Ammon's horn (tissue), 1 donor: Measurements from ENCODE around the gene GOLGA1.
"Not testable (repeated sequence)": the region's sequence is repeated elsewhere in the genome, so short reads cannot be mapped to it uniquely, and the experiment has no call there.

Experiments
- DNase-seq: peaks from one replicate; pipeline ENCODE4 v3.0.0-alpha.2; 2016; ENCODE audit warnings: low spot score

The GOLGA1 gene

DNA sequence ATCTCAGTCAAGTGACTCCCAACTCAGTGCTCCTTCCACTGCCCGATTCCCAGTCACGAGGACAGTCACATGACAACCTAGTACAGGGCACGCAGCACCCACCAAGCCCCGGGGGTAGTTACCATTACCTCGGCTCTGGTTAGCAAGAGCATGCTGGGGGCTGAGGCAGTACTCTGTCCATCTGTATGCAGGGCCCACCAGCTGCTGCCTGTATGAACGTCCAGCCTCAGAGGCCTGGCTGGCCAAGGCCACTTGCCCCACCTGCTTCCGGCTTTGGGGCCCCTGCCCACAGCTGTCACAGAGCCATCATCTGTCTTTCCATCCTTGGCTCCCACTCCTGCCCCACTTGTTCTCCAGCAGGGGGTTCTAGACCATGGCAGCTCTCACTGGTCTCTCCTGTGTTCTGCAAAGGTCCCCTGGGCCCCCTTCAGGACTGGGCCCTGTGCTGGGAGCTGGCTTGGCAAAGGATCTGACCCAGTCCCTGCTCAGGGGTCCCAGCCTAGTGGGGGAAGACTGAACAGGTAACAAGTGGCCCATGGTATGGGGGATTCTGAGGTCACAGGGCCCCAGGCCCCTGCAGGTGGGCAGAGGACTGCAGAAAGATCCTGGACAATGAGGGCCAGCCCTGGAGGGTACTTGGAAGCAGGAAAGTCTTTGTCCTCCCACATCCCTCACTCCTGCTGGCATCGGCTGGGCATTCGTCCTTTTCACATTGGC, 82.4 kb downstream of the GOLGA1 start:
- DNase-seq = no peak

- DNase-seq = no peak
Observed at GRCh38 chr9:124857533-124858162, 83.2 kb downstream of the GOLGA1 start.

DNA sequence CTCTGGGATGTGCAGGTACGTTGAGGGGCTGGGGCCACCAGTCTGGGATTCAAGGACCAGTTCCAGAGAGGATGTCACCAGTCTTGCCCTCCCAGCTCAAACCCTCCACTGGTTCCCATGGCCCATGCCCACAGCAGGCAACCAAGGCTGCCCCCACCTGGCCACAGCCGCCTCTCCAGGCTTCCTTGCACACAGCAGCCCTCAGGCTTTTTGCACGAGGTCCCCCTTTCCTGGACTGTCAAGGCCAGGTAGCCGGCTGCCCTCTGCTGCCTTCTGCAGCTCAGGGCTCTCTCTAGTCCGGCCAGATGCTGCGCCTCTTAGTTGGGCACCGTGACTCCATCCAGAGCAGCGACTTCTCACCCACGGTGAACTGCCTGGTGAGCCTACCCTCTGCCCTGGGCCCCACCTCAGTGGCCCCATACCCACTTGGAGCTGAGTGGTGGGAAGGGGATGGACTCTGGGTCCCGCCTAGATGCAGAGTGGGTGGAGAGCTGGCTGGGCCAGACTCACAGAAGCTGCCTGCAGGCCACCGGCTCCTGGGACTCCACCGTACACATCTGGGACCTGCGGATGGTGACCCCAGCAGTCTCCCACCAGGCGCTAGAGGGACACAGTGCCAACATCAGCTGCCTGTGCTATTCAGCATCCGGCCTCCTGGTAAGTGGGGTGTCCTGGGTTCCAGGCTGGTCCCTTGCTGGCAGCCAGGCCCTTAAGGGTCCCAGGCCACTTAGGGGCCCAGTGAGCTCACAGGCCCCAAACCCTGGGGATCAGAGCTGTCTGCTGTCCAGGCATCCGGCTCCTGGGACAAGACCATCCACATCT, 84.7 kb downstream of the GOLGA1 start:
- no peak for DNase-seq

- DNase-seq = no peak
Observed at GRCh38 chr9:124855566-124855943, 85.3 kb downstream of the GOLGA1 start.

DNA sequence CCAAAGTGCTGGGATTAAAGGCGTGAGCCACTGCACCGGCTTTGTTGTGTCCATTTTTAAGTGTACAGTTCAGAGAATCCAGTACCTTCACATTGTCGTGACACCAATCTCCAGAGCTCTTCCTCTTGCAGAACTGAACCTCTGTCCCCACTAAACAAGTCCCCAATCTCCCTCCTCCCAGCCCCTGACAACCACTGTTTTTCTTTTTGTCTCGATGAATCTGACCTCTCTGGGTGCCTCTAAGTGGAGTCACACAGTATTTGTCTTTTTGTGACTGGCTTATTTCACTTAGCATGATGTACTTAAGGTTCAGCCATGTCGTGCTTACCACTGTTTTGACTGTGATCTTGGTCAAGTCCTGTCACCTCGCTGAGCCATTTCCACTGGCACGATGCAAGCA, 86.1 kb downstream of the GOLGA1 start:
- no peak for DNase-seq

DNA sequence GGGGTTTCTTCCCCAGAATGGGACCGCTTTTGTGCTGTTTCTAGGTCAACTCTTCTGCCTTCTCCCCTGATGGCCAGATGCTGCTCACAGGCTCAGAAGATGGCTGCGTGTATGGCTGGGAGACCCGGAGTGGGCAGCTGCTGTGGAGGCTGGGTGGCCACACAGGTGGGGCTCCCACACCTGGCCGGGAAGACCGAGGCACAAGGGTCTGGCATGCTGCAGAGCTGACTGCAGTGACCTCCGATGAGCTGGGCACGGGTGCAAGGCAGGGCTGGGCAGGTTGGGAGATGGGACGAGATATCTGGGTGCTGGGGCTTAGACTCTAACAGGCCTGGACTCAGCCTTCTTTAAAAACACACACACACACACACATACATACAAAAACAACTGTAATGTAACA, 86.7 kb downstream of the GOLGA1 start:
- DNase-seq = no peak

DNA sequence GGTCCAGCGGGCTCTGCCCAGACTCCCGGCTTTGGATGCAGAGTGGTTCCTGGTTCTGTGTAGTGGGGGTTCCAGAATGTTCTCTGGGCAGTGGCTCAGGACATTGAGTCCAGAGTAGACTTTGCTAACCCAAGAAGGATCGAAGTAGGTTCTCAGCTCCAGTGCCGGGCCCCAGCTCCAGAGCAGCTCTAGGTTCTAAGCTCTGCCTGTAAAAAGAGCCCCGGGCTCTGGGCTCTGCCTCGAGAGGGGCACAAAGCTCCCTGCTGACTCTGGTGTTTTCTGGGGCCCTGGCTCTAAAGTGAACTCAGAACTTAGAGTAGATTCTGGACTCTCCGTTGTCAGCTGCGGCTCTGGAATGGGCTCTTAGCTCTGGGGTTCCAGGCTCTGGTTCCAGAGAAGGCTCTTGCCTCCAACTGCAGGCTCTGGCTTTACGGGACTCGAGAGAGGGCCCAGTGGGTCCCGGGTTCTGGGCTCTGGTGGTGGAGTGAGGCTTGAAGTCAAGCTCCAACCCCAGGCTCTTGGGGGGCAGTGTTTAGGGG, 87.2 kb downstream of the GOLGA1 start:
- no peak for DNase-seq

DNA sequence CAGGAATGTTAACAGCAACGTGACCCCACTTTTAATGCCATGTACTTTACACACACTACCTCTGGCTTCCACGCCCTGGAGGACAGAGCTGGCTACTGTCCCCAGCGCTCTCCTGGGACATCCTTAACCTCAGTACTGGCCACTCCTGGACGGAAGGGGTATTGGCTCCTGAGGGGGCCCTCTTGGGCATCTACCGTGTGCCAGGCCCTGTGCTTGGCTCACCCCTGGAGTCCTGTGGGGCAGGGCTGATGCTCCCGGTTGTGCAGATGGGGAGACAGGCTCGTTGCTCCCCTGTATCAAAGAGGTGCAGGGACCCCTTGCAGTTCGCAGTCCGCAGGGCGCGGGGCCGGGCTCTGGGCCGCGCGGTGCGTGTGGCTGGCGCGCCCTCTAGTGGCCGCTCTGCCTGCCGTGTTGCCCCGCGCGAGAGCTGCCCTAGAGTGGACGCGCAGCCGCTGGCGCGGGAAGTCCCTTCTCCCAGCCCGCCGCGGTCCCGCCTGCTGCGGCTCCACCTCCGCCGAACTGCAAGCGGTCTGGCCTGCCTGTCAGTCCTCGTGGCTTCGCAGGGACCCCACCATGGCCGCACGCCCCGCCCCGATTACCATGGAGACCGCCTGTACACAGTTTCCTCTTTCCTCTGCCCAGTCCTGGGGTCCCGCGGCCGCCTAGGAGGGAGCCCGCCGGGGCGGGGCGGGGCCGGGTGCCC, 87.9 kb downstream of the GOLGA1 start, which contains the start of gene WDR38:
WDR38 (plus strand) TSS at position 632 of the 703 bp plus-strand sequence. CDS start 72 bp downstream, outside the sequence.
- DNase-seq = peak; percentile 71

GRCh38 chr9:124852121-124852828, 88.6 kb downstream of the GOLGA1 start:
- no peak for DNase-seq

DNA sequence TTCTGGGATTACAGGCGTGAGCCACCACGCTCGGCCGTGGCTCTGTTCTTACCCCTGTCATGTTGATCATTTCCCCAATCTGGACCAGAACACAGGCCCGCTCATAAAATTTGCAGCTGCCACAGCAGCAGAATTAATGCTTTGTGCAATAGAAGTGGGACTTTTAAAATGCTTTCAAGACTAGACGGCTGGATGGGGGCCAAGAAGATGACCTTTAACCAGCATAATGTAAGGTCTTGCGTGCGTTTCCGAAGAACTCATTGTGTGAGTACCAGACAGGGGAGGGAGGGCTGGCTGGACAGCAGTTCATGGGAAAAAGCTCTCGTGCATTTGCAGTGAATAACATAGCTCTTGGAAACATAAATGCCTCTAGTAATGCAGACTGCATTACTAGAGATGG, 91.1 kb downstream of the GOLGA1 start:
- DNase-seq = no peak

DNA sequence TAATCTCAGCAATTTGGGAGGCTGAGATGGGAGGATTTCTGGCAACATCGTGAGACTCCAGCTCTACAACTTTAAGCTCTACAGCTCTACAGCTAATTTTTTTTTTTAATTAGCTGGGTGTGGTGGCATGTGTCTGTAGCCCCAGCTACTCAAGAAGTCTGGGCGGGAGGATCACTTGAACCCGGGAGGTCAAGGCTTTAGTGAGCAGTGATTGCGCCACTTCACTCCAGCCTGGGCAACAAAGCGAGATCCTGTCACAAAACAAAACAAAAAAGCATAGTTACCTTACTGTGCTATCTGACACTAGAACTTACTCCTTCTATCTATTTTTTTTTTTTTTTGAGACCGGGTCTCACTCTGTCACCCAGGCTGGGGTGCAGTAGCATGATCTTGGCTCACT, 93.9 kb downstream of the GOLGA1 start:
- no peak for DNase-seq

GRCh38 chr9:124846467-124846866, 94.4 kb downstream of the GOLGA1 start:
- not testable (repeated sequence) for DNase-seq

- DNase-seq = no peak
Observed at GRCh38 chr9:124844291-124844690, 96.6 kb downstream of the GOLGA1 start.

- DNase-seq = no peak
Observed at GRCh38 chr9:124843456-124844034, 97.3 kb downstream of the GOLGA1 start.

DNA sequence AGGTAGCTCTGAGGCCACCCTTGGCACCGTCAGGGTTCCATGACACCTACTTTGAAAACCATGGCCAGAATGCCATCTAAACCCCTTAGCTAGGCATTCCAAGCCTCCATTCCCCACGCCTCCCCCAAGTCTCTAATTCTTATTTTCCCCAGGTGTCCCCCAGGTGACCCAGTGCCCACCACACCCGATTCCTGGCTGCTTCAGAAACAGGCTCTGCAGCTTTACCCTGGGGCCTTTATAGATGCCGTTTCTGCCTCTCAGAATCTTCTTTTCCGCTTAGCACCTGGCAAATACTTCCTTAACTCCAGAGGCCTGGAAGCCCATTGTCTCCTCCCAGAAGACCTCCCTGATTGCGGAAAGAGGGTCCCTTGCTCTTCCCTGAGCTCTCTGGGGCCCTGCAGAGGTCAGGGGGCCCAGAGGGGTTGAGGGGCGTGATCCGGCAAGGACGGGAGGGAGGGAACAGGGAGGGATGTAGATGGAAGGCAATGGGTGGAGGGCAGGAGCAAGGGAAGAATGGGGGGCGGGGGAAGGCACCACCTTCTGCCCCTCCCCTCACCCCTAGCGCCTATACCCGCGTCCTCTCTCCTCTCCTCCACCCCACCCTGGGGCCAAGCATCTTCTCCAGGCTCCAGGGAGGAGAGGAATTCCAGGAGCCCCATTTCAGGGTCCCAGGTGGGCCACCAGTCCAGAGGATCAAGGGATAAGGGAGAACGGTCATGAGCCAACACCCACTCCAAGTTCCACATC, 99.6 kb downstream of the GOLGA1 start:
- no peak for DNase-seq

DNA sequence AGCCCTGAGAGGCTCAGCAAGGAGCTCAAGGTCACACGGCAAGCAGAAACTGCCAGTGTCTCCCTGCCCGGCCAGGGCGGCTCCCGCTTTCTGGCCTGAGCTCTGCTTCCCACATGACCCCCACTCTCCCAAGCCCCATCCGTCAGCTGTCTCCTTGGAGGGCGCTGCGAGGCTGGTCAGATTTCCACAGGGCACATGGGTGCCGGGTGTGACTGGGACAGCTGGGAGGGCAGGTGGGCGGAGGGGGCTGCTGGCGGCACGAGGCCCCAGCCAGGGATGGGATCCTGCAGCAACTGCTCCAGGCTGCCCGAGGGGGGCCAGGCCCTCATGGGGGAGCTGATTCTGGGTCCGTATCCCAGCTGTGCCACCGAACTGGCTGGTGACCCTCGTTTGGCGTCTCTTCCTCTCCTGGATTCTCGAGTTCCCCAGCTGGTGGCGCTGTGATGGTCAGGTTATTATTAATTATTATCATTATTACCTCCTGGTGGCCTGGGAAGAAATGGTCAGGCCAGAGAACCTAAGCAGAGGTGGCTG, 100.5 kb downstream of the GOLGA1 start:
- DNase-seq = no peak

GRCh38 chr9:124839612-124840299, 101.1 kb downstream of the GOLGA1 start:
- DNase-seq = no peak

DNA sequence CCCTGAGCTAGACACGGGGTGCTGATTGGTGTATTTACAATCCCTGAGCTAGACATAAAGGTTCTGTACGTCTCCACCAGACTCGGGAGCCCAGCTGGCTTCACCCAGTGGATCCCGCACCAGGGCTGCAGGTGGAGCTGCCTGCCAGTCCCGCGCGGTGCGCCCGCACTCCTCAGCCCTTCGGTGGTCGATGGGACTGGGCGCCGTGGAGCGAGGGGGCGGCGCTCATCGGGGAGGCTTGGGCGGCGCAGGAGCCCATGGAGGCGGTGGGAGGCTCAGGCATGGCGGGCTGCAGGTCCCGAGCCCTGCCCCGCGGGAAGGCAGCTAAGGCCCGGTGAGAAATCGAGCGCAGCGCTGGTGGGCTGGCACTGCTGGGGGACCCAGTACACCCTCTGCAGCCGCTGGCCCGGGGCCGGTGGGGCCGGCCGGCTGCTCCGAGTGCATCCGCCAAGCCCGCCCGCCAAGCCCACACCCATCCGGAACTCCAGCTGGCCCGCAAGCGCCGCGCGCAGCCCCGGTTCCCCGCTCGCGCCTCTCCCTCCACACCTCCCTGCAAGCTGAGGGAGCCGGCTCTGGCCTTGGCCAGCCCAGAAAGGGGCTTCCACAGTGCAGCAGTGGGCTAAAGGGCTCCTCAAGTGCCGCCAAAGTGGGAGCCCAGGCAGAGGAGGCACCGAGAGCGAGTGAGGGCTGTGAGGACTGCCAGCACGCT, 102.2 kb downstream of the GOLGA1 start:
- not testable (repeated sequence) for DNase-seq

GRCh38 chr9:124838132-124838531, 102.8 kb downstream of the GOLGA1 start:
- DNase-seq = not testable (repeated sequence)
